IMR-90 (cell line): ENCODE measurements around the gene CEACAM21.

Source experiments
- CEBPB ChIP-seq: IDR thresholded peaks from 2 replicates; pipeline ENCODE4 v1.6.1; 2012; ENCODE audit warnings: low read depth, low read length, improper control_type of control experiment
- CTCF ChIP-seq: conservative IDR thresholded peaks from 2 replicates; pipeline ENCODE4 v1.5.1; 2012; ENCODE audit warnings: mild to moderate bottlenecking, low read depth, low read length, improper control_type of control experiment
- FOS ChIP-seq: fragments of 150-350 bp; IDR thresholded peaks from 2 replicates; pipeline ENCODE4 v1.6.1; 2016; ENCODE audit warnings: low read depth, low read length
- MAFK ChIP-seq: IDR thresholded peaks from 2 replicates; pipeline ENCODE4 v1.6.1; 2012; ENCODE audit warnings: low read depth, low read length, improper control_type of control experiment
- MXI1 ChIP-seq: IDR thresholded peaks from 2 replicates; pipeline ENCODE4 v1.6.1; 2012; ENCODE audit warnings: low read depth, mild to moderate bottlenecking, low read length, moderate library complexity, borderline replicate concordance
- POLR2A ChIP-seq: IDR thresholded peaks from 2 replicates; pipeline ENCODE4 v1.6.1; 2012; ENCODE audit warnings: mild to moderate bottlenecking, low read depth, low read length
- RCOR1 ChIP-seq: IDR thresholded peaks from 2 replicates; pipeline ENCODE4 v1.6.1; 2012; ENCODE audit warnings: mild to moderate bottlenecking, low read length, improper control_type of control experiment; ENCODE audit not compliant: insufficient replicate concordance
- RFX5 ChIP-seq: IDR thresholded peaks from 2 replicates; pipeline ENCODE4 v1.8.0; 2012; ENCODE audit warnings: low read depth, mild to moderate bottlenecking, low read length, moderate library complexity
- SMC3 ChIP-seq: fragments of 150-350 bp; IDR thresholded peaks from 2 replicates; pipeline ENCODE4 v1.6.1; 2016; ENCODE audit warnings: low read depth, mild to moderate bottlenecking, antibody characterized with exemption, low read length, moderate library complexity
- TF ChIP-seq, protein P1 (sequence below): fragments of 150-350 bp; IDR thresholded peaks from 2 replicates; pipeline ENCODE4 v1.6.1; 2016; ENCODE audit warnings: low read depth, mild to moderate bottlenecking, low read length, moderate library complexity, borderline replicate concordance
- TF ChIP-seq, protein P2 (sequence below): fragments of 150-350 bp; IDR thresholded peaks from 2 replicates; pipeline ENCODE4 v1.6.1; 2017; ENCODE audit warnings: mild to moderate bottlenecking, antibody characterized with exemption, low read length, low read depth

GRCh38 chr19:41533671-41534215 is 42.2 kb upstream of the CEACAM21 start:
- TF ChIP-seq MXI1 (no peak), CTCF (no peak), POLR2A (no peak), MAFK (no peak), CEBPB (no peak), FOS (no peak), RCOR1 (no peak), SMC3 (no peak), RFX5 (no peak)
- TF ChIP-seq, protein P1, sequence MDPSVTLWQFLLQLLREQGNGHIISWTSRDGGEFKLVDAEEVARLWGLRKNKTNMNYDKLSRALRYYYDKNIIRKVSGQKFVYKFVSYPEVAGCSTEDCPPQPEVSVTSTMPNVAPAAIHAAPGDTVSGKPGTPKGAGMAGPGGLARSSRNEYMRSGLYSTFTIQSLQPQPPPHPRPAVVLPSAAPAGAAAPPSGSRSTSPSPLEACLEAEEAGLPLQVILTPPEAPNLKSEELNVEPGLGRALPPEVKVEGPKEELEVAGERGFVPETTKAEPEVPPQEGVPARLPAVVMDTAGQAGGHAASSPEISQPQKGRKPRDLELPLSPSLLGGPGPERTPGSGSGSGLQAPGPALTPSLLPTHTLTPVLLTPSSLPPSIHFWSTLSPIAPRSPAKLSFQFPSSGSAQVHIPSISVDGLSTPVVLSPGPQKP = no peak
- TF ChIP-seq, protein P2, sequence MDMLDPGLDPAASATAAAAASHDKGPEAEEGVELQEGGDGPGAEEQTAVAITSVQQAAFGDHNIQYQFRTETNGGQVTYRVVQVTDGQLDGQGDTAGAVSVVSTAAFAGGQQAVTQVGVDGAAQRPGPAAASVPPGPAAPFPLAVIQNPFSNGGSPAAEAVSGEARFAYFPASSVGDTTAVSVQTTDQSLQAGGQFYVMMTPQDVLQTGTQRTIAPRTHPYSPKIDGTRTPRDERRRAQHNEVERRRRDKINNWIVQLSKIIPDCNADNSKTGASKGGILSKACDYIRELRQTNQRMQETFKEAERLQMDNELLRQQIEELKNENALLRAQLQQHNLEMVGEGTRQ = no peak
